22Rv1 (cell line): Measurements from ENCODE around the gene HAND1.

Experiments
- H3K27ac ChIP-seq: fragments of 450-650 bp; 2 replicates; pipeline ENCODE4 v1.5.1; 2017
- CTCF ChIP-seq: fragments of 450-650 bp; IDR thresholded peaks from 2 replicates; pipeline ENCODE4 v1.5.1; 2017; ENCODE audit warnings: mild to moderate bottlenecking
- ZFX ChIP-seq: fragments of 450-650 bp; IDR thresholded peaks from 2 replicates; pipeline ENCODE4 v1.6.1; 2017; ENCODE audit warnings: antibody characterized with exemption, borderline replicate concordance

Gene HAND1

GRCh38 chr5:154478752-154479159, 729 bp upstream of the HAND1 start:
- TF ChIP-seq ZFX (no peak), CTCF (no peak)
- H3K27ac ChIP-seq = no peak overlapping the region

- no peak overlapping the region for H3K27ac ChIP-seq
- no peak for TF ChIP-seq CTCF
- no peak for TF ChIP-seq ZFX
Measured at GRCh38 chr5:154477382-154478223, 424 bp downstream of the HAND1 start.

- TF ChIP-seq ZFX (no peak), CTCF (no peak)
- H3K27ac ChIP-seq = no peak overlapping the region
Measured at GRCh38 chr5:154476354-154477205, 1.4 kb downstream of the HAND1 start.

GRCh38 chr5:154475591-154476353, 2.3 kb downstream of the HAND1 start:
- TF ChIP-seq CTCF (no peak), ZFX (no peak)
- no peak overlapping the region for H3K27ac ChIP-seq

GRCh38 chr5:154474396-154475334, 3.4 kb downstream of the HAND1 start:
- no peak overlapping the region for H3K27ac ChIP-seq
- TF ChIP-seq CTCF = no peak
- no peak for TF ChIP-seq ZFX

- no peak overlapping the region for H3K27ac ChIP-seq
- TF ChIP-seq ZFX (no peak), CTCF (no peak)
Measured at GRCh38 chr5:154473581-154474283, 4.3 kb downstream of the HAND1 start.
